ENCODE data around the gene GAGE12F.
"Not testable (repeated sequence)": the region's sequence is repeated elsewhere in the genome, so short reads cannot be mapped to it uniquely, and the experiment has no call there.

GAGE12F gene

GRCh38 chrX:49560542-49560941 lies at the start of gene GAGE12F:
TSS of gene GAGE12F (plus strand) at chrX:49560842. CDS start at chrX:49561997, 1,155 bp downstream.
- not testable (repeated sequence) for FAIRE-seq

- not testable (repeated sequence) for FAIRE-seq
Observed at GRCh38 chrX:49531877-49532276, 28.8 kb upstream of the GAGE12F start, which contains the start of gene GAGE12C. TSS of gene GAGE12C (plus strand) at chrX:49532177. CDS start at chrX:49533332, 1,155 bp downstream.

GRCh38 chrX:49541433-49541832 lies 19.2 kb upstream of the GAGE12F start, which contains the start of gene GAGE12D:
TSS of gene GAGE12D (plus strand) at chrX:49541733. CDS start at chrX:49542888, 1,155 bp downstream.
- not testable (repeated sequence) for FAIRE-seq

- not testable (repeated sequence) for FAIRE-seq
Observed at GRCh38 chrX:49550989-49551388, 9.7 kb upstream of the GAGE12F start, which contains the start of gene GAGE12E. TSS of gene GAGE12E (plus strand) at chrX:49551289. CDS start at chrX:49552444, 1,155 bp downstream.

GRCh38 chrX:49568728-49569127 lies 8.1 kb downstream of the GAGE12F start:
- not testable (repeated sequence) for FAIRE-seq

- not testable (repeated sequence) for FAIRE-seq
Observed at GRCh38 chrX:49569152-49569551, 8.5 kb downstream of the GAGE12F start.

GRCh38 chrX:49570100-49570499 lies 9.5 kb downstream of the GAGE12F start, which contains the start of gene GAGE12G:
TSS of gene GAGE12G (plus strand) at chrX:49570400. CDS start at chrX:49571555, 1,155 bp downstream.
- not testable (repeated sequence) for FAIRE-seq

- FAIRE-seq: not testable (repeated sequence)
Observed at GRCh38 chrX:49579649-49580048, 19.0 kb downstream of the GAGE12F start, which contains the start of gene GAGE12H. TSS of gene GAGE12H (plus strand) at chrX:49579949. CDS start at chrX:49581104, 1,155 bp downstream.

GRCh38 chrX:49589196-49589595 lies 28.6 kb downstream of the GAGE12F start, which contains the start of gene GAGE2A:
TSS of gene GAGE2A (plus strand) at chrX:49589496. CDS start at chrX:49590651, 1,155 bp downstream.
- not testable (repeated sequence) for FAIRE-seq

GRCh38 chrX:49589769-49590478 lies 29.3 kb downstream of the GAGE12F start:
- not testable (repeated sequence) for FAIRE-seq

GRCh38 chrX:49590488-49590887 lies 29.8 kb downstream of the GAGE12F start:
- FAIRE-seq: not testable (repeated sequence)

- not testable (repeated sequence) for FAIRE-seq
Observed at GRCh38 chrX:49598720-49599119, 38.1 kb downstream of the GAGE12F start, which contains the start of gene GAGE1. TSS of gene GAGE1 (plus strand) at chrX:49599020. CDS start at chrX:49600175, 1,155 bp downstream.

GRCh38 chrX:49610718-49611310 lies 50.2 kb downstream of the GAGE12F start:
- no peak for FAIRE-seq
